DND-41 (cell line): ENCODE measurements around the gene BCKDK.

Source experiments
- ATAC-seq: fragments of 200-7000 bp; cut with Tn5 transposase; 3 replicates; pipeline ENCODE4 v1.9.1; 2021; ENCODE audit warnings: low read depth; ENCODE audit not compliant: insufficient read depth
- DNase-seq: peaks from one replicate; pipeline ENCODE4 v3.0.0-alpha.2; 2020
- H2AFZ ChIP-seq: 2 replicates; pipeline ENCODE4 v1.6.0; 2012; ENCODE audit warnings: low read depth, low read length
- H3K27ac ChIP-seq: 2 replicates; pipeline ENCODE4 v1.5.1; 2012; ENCODE audit warnings: low read length, inconsistent platforms
- H3K27me3 ChIP-seq: fragments of 200-600 bp; sonication (generic); 2 replicates; pipeline ENCODE4 v1.6.0; 2012; ENCODE audit warnings: low read length, mild to moderate bottlenecking, inconsistent platforms; ENCODE audit not compliant: insufficient read depth, poor library complexity
- H3K36me3 ChIP-seq: 2 replicates; pipeline ENCODE4 v1.5.1; 2012; ENCODE audit warnings: low read length, inconsistent platforms; ENCODE audit not compliant: insufficient read depth
- H3K4me1 ChIP-seq: 2 replicates; pipeline ENCODE4 v1.5.1; 2012; ENCODE audit warnings: mild to moderate bottlenecking, low read length; ENCODE audit not compliant: insufficient read depth
- H3K4me2 ChIP-seq: 2 replicates; pipeline ENCODE4 v1.6.0; 2012; ENCODE audit warnings: mild to moderate bottlenecking, moderate library complexity, low read length, inconsistent platforms; ENCODE audit not compliant: insufficient read depth
- H3K4me3 ChIP-seq, 2 experiments: fragments of 200-600 bp in 1 of 2; shearing (Covaris generic) in 1 of 2; 2 replicates each; pipeline ENCODE4 v1.5.1; 2012 to 2016; ENCODE audit warnings: inconsistent platforms in 2 of 2, low read length in 2 of 2, mild to moderate bottlenecking in 2 of 2, low read depth in 1 of 2, moderate library complexity in 1 of 2
- H3K79me2 ChIP-seq: 2 replicates; pipeline ENCODE4 v1.6.0; 2012; ENCODE audit warnings: low read length, inconsistent platforms; ENCODE audit not compliant: insufficient read depth
- H3K9ac ChIP-seq: 2 replicates; pipeline ENCODE4 v1.6.0; 2012; ENCODE audit warnings: low read depth, mild to moderate bottlenecking, inconsistent platforms, low read length, moderate library complexity
- H3K9me3 ChIP-seq: 2 replicates; pipeline ENCODE4 v1.5.1; 2012; ENCODE audit warnings: low read length, moderate library complexity, mild to moderate bottlenecking, inconsistent platforms; ENCODE audit not compliant: insufficient read depth, severe bottlenecking
- H4K20me1 ChIP-seq: 2 replicates; pipeline ENCODE4 v1.6.0; 2012; ENCODE audit warnings: low read length; ENCODE audit not compliant: insufficient read depth
- CTCF ChIP-seq: IDR thresholded peaks from 2 replicates; pipeline ENCODE4 v1.5.1; 2012; ENCODE audit warnings: borderline replicate concordance, low read length, moderate library complexity, mild to moderate bottlenecking; ENCODE audit not compliant: poor library complexity, severe bottlenecking; ENCODE audit errors: extremely low read depth
- EZH2 ChIP-seq: IDR thresholded peaks from 3 replicates; pipeline ENCODE4 v1.6.1; 2012; ENCODE audit warnings: borderline replicate concordance, low read depth, mild to moderate bottlenecking, moderate library complexity, low read length, inconsistent platforms; ENCODE audit not compliant: severe bottlenecking

The BCKDK gene

GRCh38 chr16:31157136-31157535, 49.0 kb downstream of the BCKDK start:
- no peak overlapping the region for H3K9ac ChIP-seq
- TF ChIP-seq EZH2 (no peak), CTCF (no peak)

More at GRCh38 chr16:31157136-31157535, 49.0 kb downstream of the BCKDK start:
- Histone ChIP-seq H3K9me3 (no peaks in the 10 kb centered on the region), H3K27ac (no peak overlapping the region), H3K4me1 (no peaks in the 10 kb centered on the region), H4K20me1 (no peaks in the 10 kb centered on the region), H3K36me3 (no peaks in the 10 kb centered on the region), H3K4me3 (no peak overlapping the region), H3K4me2 (no peak overlapping the region), H2AFZ (no peak overlapping the region), H3K27me3 (no peaks in the 10 kb centered on the region), H3K79me2 (no peaks in the 10 kb centered on the region)
- DNase-seq (no peak), ATAC-seq (no peak)
